ENCODE measurements around the gene IFT20. TPM values are rescaled to one million over a fixed set of nuclear protein-coding genes. Genes with fewer than 3 reads are reported as not detected.
A peak's percentile ranks its signal among the peaks of the same experiment; 100 is the strongest.

IFT20 gene
- total and polyA plus RNA-seq, 2 donors (not counting 3 experiments of a cell fraction or from before 2014, with no cell fraction given), result 26.5 to 45.0 TPM

DNA sequence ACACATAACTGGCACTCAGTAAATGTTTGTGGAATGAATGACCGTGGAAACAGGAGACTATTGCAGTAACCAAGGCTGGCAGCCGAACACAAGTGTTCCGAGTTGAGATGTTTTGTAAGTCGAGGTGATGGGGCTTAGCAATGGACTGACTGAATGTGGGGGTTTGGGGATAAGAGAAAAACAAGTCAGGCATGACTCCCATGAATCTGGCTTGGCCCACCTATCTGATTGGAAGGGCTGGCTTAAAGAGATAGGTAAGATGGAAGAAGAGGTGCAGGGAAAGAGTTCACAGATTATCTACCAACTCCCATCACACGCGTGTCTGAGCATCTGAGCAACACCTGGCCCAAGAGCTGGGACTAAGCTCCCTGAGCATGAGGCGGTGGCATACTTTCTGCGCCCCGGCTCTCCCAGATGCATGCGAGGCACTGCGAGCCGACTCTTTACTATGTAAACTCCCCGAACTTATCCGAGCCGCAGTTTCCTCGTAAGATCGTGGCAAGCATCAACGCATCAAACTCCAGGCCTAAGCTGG is 539 bp downstream of the IFT20 start:
- Histone ChIP-seq H3K9ac (replicated peaks; ENCODE audit: extremely low read depth, insufficient read depth, low read length) (peak overlapping the region; percentile 84), H3K4me2 (ENCODE audit: insufficient read depth, low read length) (peak overlapping the region; percentile 70), H3K36me3 (ENCODE audit: control insufficient read depth in 2 of 2, extremely low read depth in 1 of 2, insufficient read depth in 2 of 2, low read length in 2 of 2) (peaks cover 0 to 16% of the 10 kb centered on the region in 2 experiments), H3K79me2 (ENCODE audit: control insufficient read depth, insufficient read depth, low read length) (peaks cover 50% of the 10 kb centered on the region), H3K9me1 (replicated peaks; ENCODE audit: control insufficient read depth, extremely low read depth, insufficient read depth, low read length) (no peaks in the 10 kb centered on the region), H3K4me1 (ENCODE audit: control insufficient read depth, extremely low read depth, insufficient read depth, low read length) (peaks cover 40% of the 10 kb centered on the region), H3K9me3 (replicated peaks; ENCODE audit: control insufficient read depth, insufficient read depth, low read length) (no peaks in the 10 kb centered on the region), H4K20me1 (replicated peaks; ENCODE audit: control insufficient read depth, extremely low read depth, insufficient read depth, low read length) (no peaks in the 10 kb centered on the region), H3K27me3 (ENCODE audit: control insufficient read depth in 2 of 2, insufficient read depth in 2 of 2, low read length in 2 of 2) (no peaks in the 10 kb centered on the region), H3K27ac (ENCODE audit: insufficient read depth, low read depth, low read length) (peak overlapping the region; percentile 69), H3K4me3 (replicated peaks in 1 of 3; ENCODE audit: insufficient read depth in 1 of 3, low read depth in 1 of 3, low read length in 3 of 3) (peak overlapping the region; percentile 28 to 98 (median 65)), H2AFZ (ENCODE audit: low read depth, low read length) (peak overlapping the region; percentile 26)
- intact Hi-C loops (cut with micrococcal nuclease) (loop anchor here (1.0 to 5.0 kb wide), 4 partner anchors 15 to 354 kb away; partner anchors contain the start of genes NLK, POLDIP2 and TMEM97), dilution Hi-C loops (cut with MboI; ENCODE audit: extremely low pct_ligation_motif_present, low sequenced_read_pairs) (no loop called here)
- DNase-seq (ENCODE audit: low read depth, low spot score), result no peak
- no peak for FAIRE-seq
- ChIA-PET CTCF (interaction anchor here (1.4 to 2.5 kb wide), 7 partner anchors 11 to 530 kb away, joined by 7 to 31 read pairs (median 9); partner anchors contain the start of genes LYRM9, POLDIP2 and TMEM97), POLR2A (interaction anchor here (0.6 to 2.1 kb wide), 3 partner anchors 12 to 332 kb away, joined by 4 to 34 read pairs (median 26); partner anchors contain the start of gene POLDIP2)
- no TSS peak for BruUV-seq (replicated peaks)
- no peak for TF ChIP-seq GATA2 (IDR thresholded peaks at IDR 0.05; ENCODE audit: insufficient read depth, insufficient read length, low read depth, low read length)
- TF ChIP-seq, protein P1, sequence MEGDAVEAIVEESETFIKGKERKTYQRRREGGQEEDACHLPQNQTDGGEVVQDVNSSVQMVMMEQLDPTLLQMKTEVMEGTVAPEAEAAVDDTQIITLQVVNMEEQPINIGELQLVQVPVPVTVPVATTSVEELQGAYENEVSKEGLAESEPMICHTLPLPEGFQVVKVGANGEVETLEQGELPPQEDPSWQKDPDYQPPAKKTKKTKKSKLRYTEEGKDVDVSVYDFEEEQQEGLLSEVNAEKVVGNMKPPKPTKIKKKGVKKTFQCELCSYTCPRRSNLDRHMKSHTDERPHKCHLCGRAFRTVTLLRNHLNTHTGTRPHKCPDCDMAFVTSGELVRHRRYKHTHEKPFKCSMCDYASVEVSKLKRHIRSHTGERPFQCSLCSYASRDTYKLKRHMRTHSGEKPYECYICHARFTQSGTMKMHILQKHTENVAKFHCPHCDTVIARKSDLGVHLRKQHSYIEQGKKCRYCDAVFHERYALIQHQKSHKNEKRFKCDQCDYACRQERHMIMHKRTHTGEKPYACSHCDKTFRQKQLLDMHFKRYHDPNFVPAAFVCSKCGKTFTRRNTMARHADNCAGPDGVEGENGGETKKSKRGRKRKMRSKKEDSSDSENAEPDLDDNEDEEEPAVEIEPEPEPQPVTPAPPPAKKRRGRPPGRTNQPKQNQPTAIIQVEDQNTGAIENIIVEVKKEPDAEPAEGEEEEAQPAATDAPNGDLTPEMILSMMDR (IDR thresholded peaks at IDR 0.05; ENCODE audit: extremely low read depth in 1 of 2, insufficient read depth in 1 of 2, low read depth in 1 of 2, low read length in 2 of 2), result no peak
- TF ChIP-seq MYC (IDR thresholded peaks at IDR 0.05; ENCODE audit: low read depth, low read length), result no peak
- TF ChIP-seq JUN (IDR thresholded peaks at IDR 0.05; ENCODE audit: borderline replicate concordance, insufficient read depth, insufficient read length, low read depth), result no peak
- no peak for TF ChIP-seq FOS (IDR thresholded peaks at IDR 0.05; ENCODE audit: borderline replicate concordance, insufficient read depth, low read length)
- TF ChIP-seq, protein P2, sequence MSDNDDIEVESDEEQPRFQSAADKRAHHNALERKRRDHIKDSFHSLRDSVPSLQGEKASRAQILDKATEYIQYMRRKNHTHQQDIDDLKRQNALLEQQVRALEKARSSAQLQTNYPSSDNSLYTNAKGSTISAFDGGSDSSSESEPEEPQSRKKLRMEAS (IDR thresholded peaks at IDR 0.05; ENCODE audit: insufficient read depth, insufficient read length), result no peak
- TF ChIP-seq POLR2A (IDR thresholded peaks at IDR 0.05; ENCODE audit: low read depth, low read length), result no peak
- no peak for TF ChIP-seq POLR2AphosphoS5 (IDR thresholded peaks at IDR 0.05; ENCODE audit: insufficient read depth, low read depth, low read length)
- TF ChIP-seq EZH2 (IDR thresholded peaks at IDR 0.05; ENCODE audit: borderline replicate concordance, low read depth, low read length, severe bottlenecking), result no peak

Measured in endothelial cell of umbilical vein (primary cell).